ENCODE data around the gene CCDC197.

CCDC197 gene

DNA sequence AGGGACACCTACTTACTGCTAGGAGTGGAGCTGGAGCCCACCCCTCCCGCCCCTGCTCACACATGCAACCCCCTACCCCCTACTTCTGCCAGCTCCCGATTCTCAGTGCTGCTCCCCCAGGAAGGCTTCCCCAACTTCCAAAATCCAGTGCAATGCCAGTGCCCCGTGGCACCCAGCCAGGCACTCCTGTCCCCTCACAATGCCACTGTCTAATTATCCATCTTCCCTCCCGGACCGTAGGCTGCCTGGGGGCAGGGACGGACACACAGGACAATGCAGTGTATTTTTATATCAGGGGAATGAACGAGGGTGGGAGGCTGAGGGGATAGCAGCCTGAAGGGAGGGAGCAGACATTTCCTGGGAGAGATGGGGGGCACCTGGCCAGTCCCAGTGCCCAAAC is 41.4 kb downstream of the CCDC197 start:
- TF ChIP-seq NFIC (IDR thresholded peaks at IDR 0.05), result no peak
- no peak for TF ChIP-seq TAF1 (IDR thresholded peaks at IDR 0.05; ENCODE audit: low read depth)
- TF ChIP-seq, protein P1, sequence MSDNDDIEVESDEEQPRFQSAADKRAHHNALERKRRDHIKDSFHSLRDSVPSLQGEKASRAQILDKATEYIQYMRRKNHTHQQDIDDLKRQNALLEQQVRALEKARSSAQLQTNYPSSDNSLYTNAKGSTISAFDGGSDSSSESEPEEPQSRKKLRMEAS (IDR thresholded peaks at IDR 0.05), result no peak
- TF ChIP-seq FOXM1 (IDR thresholded peaks at IDR 0.05; ENCODE audit: borderline replicate concordance, low read depth), result no peak
- TF ChIP-seq, protein P2, sequence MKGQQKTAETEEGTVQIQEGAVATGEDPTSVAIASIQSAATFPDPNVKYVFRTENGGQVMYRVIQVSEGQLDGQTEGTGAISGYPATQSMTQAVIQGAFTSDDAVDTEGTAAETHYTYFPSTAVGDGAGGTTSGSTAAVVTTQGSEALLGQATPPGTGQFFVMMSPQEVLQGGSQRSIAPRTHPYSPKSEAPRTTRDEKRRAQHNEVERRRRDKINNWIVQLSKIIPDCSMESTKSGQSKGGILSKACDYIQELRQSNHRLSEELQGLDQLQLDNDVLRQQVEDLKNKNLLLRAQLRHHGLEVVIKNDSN (IDR thresholded peaks at IDR 0.05), result no peak
- TF ChIP-seq TCF12 (IDR thresholded peaks at IDR 0.05; ENCODE audit: low read depth), result no peak
- no peak for TF ChIP-seq ZBTB7A (IDR thresholded peaks at IDR 0.05; ENCODE audit: low read depth)
- TF ChIP-seq, protein P3, sequence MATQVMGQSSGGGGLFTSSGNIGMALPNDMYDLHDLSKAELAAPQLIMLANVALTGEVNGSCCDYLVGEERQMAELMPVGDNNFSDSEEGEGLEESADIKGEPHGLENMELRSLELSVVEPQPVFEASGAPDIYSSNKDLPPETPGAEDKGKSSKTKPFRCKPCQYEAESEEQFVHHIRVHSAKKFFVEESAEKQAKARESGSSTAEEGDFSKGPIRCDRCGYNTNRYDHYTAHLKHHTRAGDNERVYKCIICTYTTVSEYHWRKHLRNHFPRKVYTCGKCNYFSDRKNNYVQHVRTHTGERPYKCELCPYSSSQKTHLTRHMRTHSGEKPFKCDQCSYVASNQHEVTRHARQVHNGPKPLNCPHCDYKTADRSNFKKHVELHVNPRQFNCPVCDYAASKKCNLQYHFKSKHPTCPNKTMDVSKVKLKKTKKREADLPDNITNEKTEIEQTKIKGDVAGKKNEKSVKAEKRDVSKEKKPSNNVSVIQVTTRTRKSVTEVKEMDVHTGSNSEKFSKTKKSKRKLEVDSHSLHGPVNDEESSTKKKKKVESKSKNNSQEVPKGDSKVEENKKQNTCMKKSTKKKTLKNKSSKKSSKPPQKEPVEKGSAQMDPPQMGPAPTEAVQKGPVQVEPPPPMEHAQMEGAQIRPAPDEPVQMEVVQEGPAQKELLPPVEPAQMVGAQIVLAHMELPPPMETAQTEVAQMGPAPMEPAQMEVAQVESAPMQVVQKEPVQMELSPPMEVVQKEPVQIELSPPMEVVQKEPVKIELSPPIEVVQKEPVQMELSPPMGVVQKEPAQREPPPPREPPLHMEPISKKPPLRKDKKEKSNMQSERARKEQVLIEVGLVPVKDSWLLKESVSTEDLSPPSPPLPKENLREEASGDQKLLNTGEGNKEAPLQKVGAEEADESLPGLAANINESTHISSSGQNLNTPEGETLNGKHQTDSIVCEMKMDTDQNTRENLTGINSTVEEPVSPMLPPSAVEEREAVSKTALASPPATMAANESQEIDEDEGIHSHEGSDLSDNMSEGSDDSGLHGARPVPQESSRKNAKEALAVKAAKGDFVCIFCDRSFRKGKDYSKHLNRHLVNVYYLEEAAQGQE (IDR thresholded peaks at IDR 0.05; ENCODE audit: low read depth), result no peak
- no peak for TF ChIP-seq EP300 (IDR thresholded peaks at IDR 0.05; ENCODE audit: borderline replicate concordance)

DNA sequence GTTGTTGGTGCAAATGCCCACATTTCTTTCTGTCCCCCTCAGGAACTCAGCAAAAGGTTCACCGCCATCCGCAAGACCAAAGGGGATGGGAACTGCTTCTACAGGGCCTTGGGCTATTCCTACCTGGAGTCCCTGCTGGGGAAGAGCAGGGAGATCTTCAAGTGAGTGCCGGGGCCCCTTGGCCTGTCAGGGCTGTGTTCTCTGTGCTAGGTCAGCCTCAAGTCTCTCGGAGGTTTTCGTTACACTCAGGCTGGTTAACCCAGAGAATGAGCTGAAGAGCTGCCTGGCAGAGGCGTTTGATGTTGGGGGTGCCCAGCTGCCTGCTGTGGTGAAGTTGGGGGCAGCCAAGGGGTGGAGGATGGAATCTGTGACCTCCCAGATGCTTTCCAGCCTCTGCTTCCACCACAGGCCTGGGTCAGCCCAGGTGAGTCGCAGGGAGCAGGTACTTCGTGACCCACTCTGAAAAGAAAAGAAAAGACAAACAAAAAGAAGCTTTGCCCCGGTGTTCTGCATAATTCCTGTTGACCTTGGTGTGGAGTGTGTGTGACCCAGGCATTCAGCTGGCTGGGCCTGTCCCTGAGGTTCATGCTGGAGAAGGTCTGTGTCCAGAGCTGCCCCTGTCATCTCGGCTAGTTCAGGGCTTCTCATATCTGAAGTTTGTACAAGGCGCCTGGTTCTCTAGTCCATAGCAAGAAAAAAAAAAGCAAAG is 42.0 kb downstream of the CCDC197 start:
- TF ChIP-seq EP300 (IDR thresholded peaks at IDR 0.05; ENCODE audit: borderline replicate concordance) (no peak), TCF12 (IDR thresholded peaks at IDR 0.05; ENCODE audit: low read depth) (no peak), ZBTB7A (IDR thresholded peaks at IDR 0.05; ENCODE audit: low read depth) (no peak), CREB1 (IDR thresholded peaks at IDR 0.05; ENCODE audit: low read depth) (no peak), TEAD4 (IDR thresholded peaks at IDR 0.05) (no peak), RAD21 (IDR thresholded peaks at IDR 0.05; ENCODE audit: low read depth) (no peak), YY1 (IDR thresholded peaks at IDR 0.05; ENCODE audit: low read depth) (no peak), CEBPB (IDR thresholded peaks at IDR 0.05) (no peak), FOXM1 (IDR thresholded peaks at IDR 0.05; ENCODE audit: borderline replicate concordance, low read depth) (no peak)
- TF ChIP-seq, protein P3 (IDR thresholded peaks at IDR 0.05; ENCODE audit: low read depth), result no peak

DNA sequence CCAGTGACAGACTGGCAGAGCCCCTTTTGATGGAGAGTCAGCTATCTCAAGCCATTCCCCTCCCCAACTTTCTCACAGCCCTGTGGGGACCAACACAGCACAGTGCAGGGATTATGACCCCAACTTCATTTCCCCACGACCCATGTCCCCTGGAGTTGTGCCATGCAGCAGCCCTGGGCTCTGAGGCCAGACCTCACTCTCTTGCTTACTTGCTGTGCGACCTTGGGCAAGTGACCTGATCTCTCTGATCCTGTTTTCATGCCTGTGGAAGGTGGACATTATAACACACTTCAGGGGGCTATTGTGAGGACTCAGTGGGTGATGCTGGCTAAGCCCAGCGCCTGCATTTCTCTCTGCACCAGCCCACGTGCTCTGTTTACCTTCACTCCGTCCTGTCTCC is 43.1 kb downstream of the CCDC197 start:
- TF ChIP-seq CREB1 (IDR thresholded peaks at IDR 0.05; ENCODE audit: low read depth) (no peak), TAF1 (IDR thresholded peaks at IDR 0.05; ENCODE audit: low read depth) (no peak), ZBTB7A (IDR thresholded peaks at IDR 0.05; ENCODE audit: low read depth) (no peak), NFIC (IDR thresholded peaks at IDR 0.05) (no peak), TCF12 (IDR thresholded peaks at IDR 0.05; ENCODE audit: low read depth) (no peak), RAD21 (IDR thresholded peaks at IDR 0.05; ENCODE audit: low read depth) (no peak)
- TF ChIP-seq, protein P1 (IDR thresholded peaks at IDR 0.05), result no peak
- TF ChIP-seq, protein P3 (IDR thresholded peaks at IDR 0.05; ENCODE audit: low read depth), result no peak

DNA sequence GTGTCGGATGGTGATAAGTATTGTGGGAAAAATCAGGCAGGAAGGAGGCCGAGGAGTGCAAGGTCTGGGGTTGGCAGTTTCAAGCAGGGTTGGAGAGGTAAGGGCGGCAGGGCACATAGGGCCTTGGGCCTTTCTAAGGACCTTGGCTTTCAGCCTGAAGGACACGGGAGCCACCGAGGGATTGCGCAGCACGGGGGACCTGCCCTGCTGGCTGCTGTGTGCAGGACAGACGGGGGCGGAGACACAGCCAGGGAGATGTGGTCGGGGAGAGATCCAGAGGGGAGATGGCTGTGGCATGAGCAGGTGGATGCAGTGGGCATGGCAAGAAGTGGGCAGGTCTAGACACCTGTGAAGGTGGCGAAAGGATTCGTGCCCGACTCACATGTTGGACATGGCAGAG is 43.7 kb downstream of the CCDC197 start:
- no peak for TF ChIP-seq NFIC (IDR thresholded peaks at IDR 0.05)
- TF ChIP-seq, protein P1 (IDR thresholded peaks at IDR 0.05), result no peak
- TF ChIP-seq, protein P3 (IDR thresholded peaks at IDR 0.05; ENCODE audit: low read depth), result no peak
- TF ChIP-seq TAF1 (IDR thresholded peaks at IDR 0.05; ENCODE audit: low read depth), result no peak
- no peak for TF ChIP-seq CEBPB (IDR thresholded peaks at IDR 0.05)
- TF ChIP-seq TEAD4 (IDR thresholded peaks at IDR 0.05), result no peak
- no peak for TF ChIP-seq YY1 (IDR thresholded peaks at IDR 0.05; ENCODE audit: low read depth)
- TF ChIP-seq RAD21 (IDR thresholded peaks at IDR 0.05; ENCODE audit: low read depth), result no peak
- no peak for TF ChIP-seq TCF12 (IDR thresholded peaks at IDR 0.05; ENCODE audit: low read depth)
- no peak for TF ChIP-seq FOXM1 (IDR thresholded peaks at IDR 0.05; ENCODE audit: borderline replicate concordance, low read depth)
- TF ChIP-seq ZBTB7A (IDR thresholded peaks at IDR 0.05; ENCODE audit: low read depth), result no peak
- no peak for TF ChIP-seq CREB1 (IDR thresholded peaks at IDR 0.05; ENCODE audit: low read depth)
- TF ChIP-seq EP300 (IDR thresholded peaks at IDR 0.05; ENCODE audit: borderline replicate concordance), result no peak
- no peak for TF ChIP-seq EGR1 (IDR thresholded peaks at IDR 0.05)
